H1 (cell line): ENCODE measurements around the gene LCLAT1. TPM values are rescaled to one million over a fixed set of nuclear protein-coding genes. Genes with fewer than 3 reads are reported as not detected.

Source experiments
- CTCF ChIA-PET: fragments of 300-600 bp; sonication (Branson Sonifier 250); formaldehyde crosslinking; loops from one replicate; lab custom pipeline; 2021; ENCODE audit not compliant: partially characterized antibody; lab: Charles Lee
- POLR2A ChIA-PET: fragments of 300-600 bp; sonication (Branson Sonifier 250); formaldehyde crosslinking; loops from one replicate; lab custom pipeline; 2021; ENCODE audit warnings: inconsistent platforms; ENCODE audit not compliant: partially characterized antibody; lab: Charles Lee
- DNase-seq, 2 experiments: peaks; one replicate each; pipeline versions ENCODE4 v3.0.0 to v3.0.0-alpha.2; 2010 to 2022; ENCODE audit warnings: low spot score in 2 of 2, low read depth in 1 of 2, mixed read lengths in 1 of 2
- FAIRE-seq: peaks from 2 replicates; lab custom pipeline; 2011; peaks lifted over from hg19 to GRCh38; lab: Jason Lieb, UNC
- H2AFZ ChIP-seq: 2 replicates; pipeline ENCODE4 v1.8.1; 2012; ENCODE audit warnings: low read length, inconsistent platforms
- H2AK5ac ChIP-seq: 2 replicates; pipeline ENCODE4 v1.6.1; 2013; ENCODE audit warnings: low read depth, low read length
- H2BK120ac ChIP-seq: replicated peaks from 2 replicates; pipeline ENCODE3; 2013; ENCODE audit warnings: low read depth, low read length, inconsistent platforms
- H2BK12ac ChIP-seq: 2 replicates; pipeline ENCODE4 v1.6.1; 2013; ENCODE audit warnings: low read depth, low read length
- H2BK15ac ChIP-seq: 2 replicates; pipeline ENCODE4 v1.6.1; 2013; ENCODE audit warnings: low read length
- H2BK20ac ChIP-seq: 2 replicates; pipeline ENCODE4 v1.6.1; 2013; ENCODE audit warnings: low read length
- H2BK5ac ChIP-seq: 2 replicates; pipeline ENCODE4 v1.6.1; 2013; ENCODE audit warnings: low read depth, low read length
- H3K14ac ChIP-seq: 2 replicates; pipeline ENCODE4 v1.6.1; 2013; ENCODE audit warnings: inconsistent platforms; ENCODE audit not compliant: insufficient read length
- H3K18ac ChIP-seq: 2 replicates; pipeline ENCODE4 v1.6.1; 2013; ENCODE audit warnings: low read length; ENCODE audit errors: extremely low read depth
- H3K23ac ChIP-seq: 2 replicates; pipeline ENCODE4 v1.6.1; 2013; ENCODE audit warnings: inconsistent platforms; ENCODE audit not compliant: insufficient read length
- H3K23me2 ChIP-seq: 2 replicates; pipeline ENCODE4 v1.6.1; 2013; ENCODE audit warnings: low read depth, low read length
- H3K27ac ChIP-seq: 2 replicates; pipeline ENCODE4 v1.6.1; 2011; ENCODE audit warnings: low read depth, low read length, inconsistent platforms
- H3K27me3 ChIP-seq, 4 experiments: replicated peaks in 1 of 4; 1 replicate in 1 of 4; 2 replicates in 3 of 4; pipeline versions ENCODE4 v1.6.1 to v1.8.1; 2011 to 2013; ENCODE audit warnings: low read length in 3 of 4, mild to moderate bottlenecking in 3 of 4, inconsistent platforms in 2 of 4, mixed read lengths in 2 of 4, moderate library complexity in 1 of 4; ENCODE audit not compliant: control insufficient read depth in 3 of 4, insufficient read depth in 3 of 4; ENCODE audit errors: extremely low read depth in 1 of 4
- H3K36me3 ChIP-seq, 4 experiments: 2 replicates each; pipeline versions ENCODE4 v1.6.1 to v1.8.1; 2011 to 2013; ENCODE audit warnings: mild to moderate bottlenecking in 4 of 4, low read length in 3 of 4, moderate library complexity in 2 of 4, control low read depth in 1 of 4, inconsistent platforms in 1 of 4; ENCODE audit not compliant: insufficient read depth in 4 of 4, control insufficient read depth in 2 of 4
- H3K4ac ChIP-seq: replicated peaks from 2 replicates; pipeline ENCODE3; 2013; ENCODE audit warnings: low read length, low read depth, mixed read lengths, inconsistent platforms; ENCODE audit not compliant: insufficient read length
- H3K4me1 ChIP-seq, 4 experiments: replicated peaks in 1 of 4; 1 replicate in 1 of 4; 2 replicates in 3 of 4; pipeline versions ENCODE4 v1.6.1 to v1.8.1; 2011 to 2013; ENCODE audit warnings: low read length in 3 of 4, inconsistent platforms in 2 of 4, mixed read lengths in 1 of 4; ENCODE audit not compliant: insufficient read depth in 4 of 4, control insufficient read depth in 3 of 4
- H3K4me2 ChIP-seq, 2 experiments: 2 replicates each; pipeline versions ENCODE4 v1.6.1 to v1.8.1; 2011 to 2013; ENCODE audit warnings: low read depth in 2 of 2, low read length in 2 of 2, control low read depth in 1 of 2, inconsistent platforms in 1 of 2, mild to moderate bottlenecking in 1 of 2; ENCODE audit not compliant: insufficient read depth in 1 of 2
- H3K4me3 ChIP-seq, 4 experiments: fragments of 200-600, 300-600 bp in 1 of 4; sonication (generic), shearing (Covaris generic), sonication (Bioruptor Twin) in 1 of 4; 2 replicates each; pipeline versions ENCODE4 v1.5.1 to v1.8.1; 2011 to 2016; ENCODE audit warnings: low read length in 4 of 4, low read depth in 3 of 4, control low read depth in 2 of 4, inconsistent platforms in 2 of 4, mild to moderate bottlenecking in 2 of 4, mixed read lengths in 1 of 4, moderate library complexity in 1 of 4; ENCODE audit not compliant: insufficient read depth in 2 of 4; ENCODE audit errors: extremely low read depth in 1 of 4
- H3K56ac ChIP-seq: replicated peaks from 2 replicates; pipeline ENCODE3; 2013; ENCODE audit warnings: low read depth, mild to moderate bottlenecking, mixed read lengths, low read length, inconsistent platforms; ENCODE audit not compliant: insufficient read length
- H3K79me1 ChIP-seq: 2 replicates; pipeline ENCODE4 v1.6.1; 2013; ENCODE audit warnings: low read depth, low read length, control low read depth
- H3K79me2 ChIP-seq, 2 experiments: 2 replicates each; pipeline versions ENCODE4 v1.6.1 to v1.8.1; 2012 to 2013; ENCODE audit warnings: low read length in 2 of 2, mild to moderate bottlenecking in 2 of 2, inconsistent platforms in 1 of 2; ENCODE audit not compliant: insufficient read depth in 2 of 2, control insufficient read depth in 1 of 2
- H3K9ac ChIP-seq, 4 experiments: replicated peaks in 1 of 4; 1 replicate in 1 of 4; 2 replicates in 3 of 4; pipeline versions ENCODE4 v1.6.1 to v1.8.1; 2011 to 2013; ENCODE audit warnings: low read depth in 3 of 4, low read length in 3 of 4, control low read depth in 2 of 4, mild to moderate bottlenecking in 2 of 4, moderate library complexity in 2 of 4, inconsistent platforms in 1 of 4; ENCODE audit errors: extremely low read depth in 1 of 4
- H3K9me3 ChIP-seq, 2 experiments: 2 replicates each; pipeline versions ENCODE4 v1.6.1 to v1.8.1; 2012 to 2013; ENCODE audit warnings: mild to moderate bottlenecking in 2 of 2, moderate library complexity in 2 of 2, control low read depth in 1 of 2, inconsistent platforms in 1 of 2, low read depth in 1 of 2, low read length in 1 of 2, mixed read lengths in 1 of 2; ENCODE audit not compliant: insufficient read depth in 2 of 2
- H4K20me1 ChIP-seq, 2 experiments: replicated peaks in 1 of 2; 2 replicates each; pipeline versions ENCODE3 to v1.8.1; 2011 to 2013; ENCODE audit warnings: inconsistent platforms in 2 of 2, low read length in 2 of 2, mild to moderate bottlenecking in 1 of 2; ENCODE audit not compliant: insufficient read depth in 2 of 2, control insufficient read depth in 1 of 2
- H4K5ac ChIP-seq: 2 replicates; pipeline ENCODE4 v1.6.1; 2013; ENCODE audit warnings: low read length, low read depth, mixed read lengths, inconsistent platforms; ENCODE audit not compliant: insufficient read length
- H4K8ac ChIP-seq: 2 replicates; pipeline ENCODE4 v1.8.0; 2013; ENCODE audit warnings: mild to moderate bottlenecking, moderate library complexity, low read length, inconsistent platforms; ENCODE audit not compliant: insufficient read depth; ENCODE audit errors: extremely low read depth
- H4K91ac ChIP-seq: replicated peaks from 2 replicates; pipeline ENCODE3; 2013; ENCODE audit warnings: low read length, mixed read lengths, inconsistent platforms; ENCODE audit not compliant: insufficient read length
- HDAC6 ChIP-seq: IDR thresholded peaks from one replicate; pipeline ENCODE4 v1.7.1; 2012; ENCODE audit warnings: low read depth, mild to moderate bottlenecking, inconsistent platforms, low read length, moderate library complexity
- polyA plus RNA-seq, 7 experiments: library from polyadenylated mRNA; depleted of rRNA in 3 of 7; stranded (reverse) in 5 of 7; unstranded in 2 of 7; fragments of >200 nt in 5 of 7; fragments of 200-250 nt in 2 of 7; gene quantifications; 1 replicate in 5 of 7; 2 replicates in 1 of 7; 4 replicates in 1 of 7; pipeline versions ENCODE4 v1.2.1 to v1.2.3, GENCODE V29; 2011 to 2013; ENCODE audit warnings: missing spikeins in 2 of 7, mixed read lengths in 2 of 7
- total RNA-seq: library from RNA; stranded (reverse); fragmentation: NEBNext Ultra II Directional; extraction: Animal tissue kit (Norgen Biotek cat#: 25700); gene quantifications from 2 replicates; pipeline ENCODE4 v1.2.1, GENCODE V29; 2021

LCLAT1 gene
- total and polyA plus RNA-seq, 2 of the 8 experiments (the other 6 are each of a cell fraction or from before 2014, with no cell fraction given): 7.6 to 22.0 TPM

- Histone ChIP-seq H3K23ac (no peak overlapping the region), H3K9ac (no peak overlapping the region), H2AK5ac (no peak overlapping the region), H4K91ac (no peak overlapping the region), H3K4me1 (peaks cover 0 to 1% (median 0%) of the 10 kb centered on the region in 4 experiments; a peak in 1 of 7 replicates), H3K18ac (no peak overlapping the region), H3K79me2 (peaks cover 0 to 59% of the 10 kb centered on the region in 2 experiments; a peak in 2 of 4 replicates), H2BK12ac (no peak overlapping the region), H3K56ac (no peak overlapping the region), H2AFZ (no peak overlapping the region), H3K79me1 (no peaks in the 10 kb centered on the region), H3K27me3 (no peaks in the 10 kb centered on the region), H4K20me1 (no peaks in the 10 kb centered on the region), H2BK15ac (no peak overlapping the region), H3K4ac (no peak overlapping the region), H3K9me3 (no peaks in the 10 kb centered on the region), H2BK5ac (no peak overlapping the region), H3K27ac (no peak overlapping the region), H3K36me3 (0 out of 8 replicates have a peak, but pooled peaks cover 0 to 3% (median 0%) of the 10 kb centered on the region in 4 experiments), H3K23me2 (no peaks in the 10 kb centered on the region), H3K14ac (no peak overlapping the region), H2BK20ac (no peak overlapping the region), H3K4me2 (no peak overlapping the region), H2BK120ac (no peak overlapping the region), H4K8ac (no peak overlapping the region), H4K5ac (no peak overlapping the region), H3K4me3 (no peak overlapping the region)
- ChIA-PET CTCF (interaction anchor here (0.9 to 1.6 kb wide), 4 partner anchors 13 to 267 kb away, joined by 3 to 4 read pairs (median 3); no protein-coding TSS in a partner anchor), POLR2A (no interaction called here)
- no peak for DNase-seq
- no peak for FAIRE-seq
- TF ChIP-seq HDAC6: no peak
Measured at GRCh38 chr2:30475542-30475941, 28.5 kb downstream of the LCLAT1 start.
